ENCODE results near the gene DMRTA2. TPM values are rescaled to one million over a fixed set of nuclear protein-coding genes. Genes with fewer than 3 reads are reported as not detected.

Gene DMRTA2
- total RNA-seq, 4 donors from 2014 or later: 1.6 to 8.0 (median 4.4) TPM

DNA sequence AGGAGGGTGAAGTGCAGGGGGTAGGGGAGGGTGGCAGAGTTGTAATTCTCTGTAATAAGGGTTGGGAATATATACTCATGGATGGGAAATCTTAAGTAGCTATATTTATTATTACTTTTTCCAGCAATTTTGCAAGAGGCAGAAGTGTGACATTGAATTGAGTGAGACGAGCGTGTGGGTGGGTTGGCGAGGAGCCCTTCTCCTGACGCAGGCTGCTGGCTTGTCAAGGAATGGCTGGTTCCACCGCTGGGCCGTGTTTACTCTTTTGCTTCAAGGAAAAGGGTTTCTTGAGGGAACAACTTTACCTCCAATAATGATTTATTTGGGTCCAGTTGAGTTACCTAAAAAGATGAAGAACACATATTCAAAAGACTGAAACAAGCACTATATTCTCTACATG is 17.9 kb upstream of the DMRTA2 start:
- Histone ChIP-seq H3K9me3 (no peaks in the 10 kb centered on the region), H3K4me3 (no peak overlapping the region), H3K36me3 (peaks cover 0 to 53% (median 0%) of the 10 kb centered on the region in 3 donors), H3K27ac (no peak overlapping the region), H3K27me3 (no peaks in the 10 kb centered on the region), H3K4me1 (no peaks in the 10 kb centered on the region)
- intact Hi-C loops (cut with DNase I): no loop called here
- no peak for DNase-seq
- WGBS, 2 donors: 77 to 83% methylated on average over 6 of the region's 6 CpGs
- TF ChIP-seq POLR2A (IDR thresholded peaks at IDR 0.05): no peak
- TF ChIP-seq, protein P1, sequence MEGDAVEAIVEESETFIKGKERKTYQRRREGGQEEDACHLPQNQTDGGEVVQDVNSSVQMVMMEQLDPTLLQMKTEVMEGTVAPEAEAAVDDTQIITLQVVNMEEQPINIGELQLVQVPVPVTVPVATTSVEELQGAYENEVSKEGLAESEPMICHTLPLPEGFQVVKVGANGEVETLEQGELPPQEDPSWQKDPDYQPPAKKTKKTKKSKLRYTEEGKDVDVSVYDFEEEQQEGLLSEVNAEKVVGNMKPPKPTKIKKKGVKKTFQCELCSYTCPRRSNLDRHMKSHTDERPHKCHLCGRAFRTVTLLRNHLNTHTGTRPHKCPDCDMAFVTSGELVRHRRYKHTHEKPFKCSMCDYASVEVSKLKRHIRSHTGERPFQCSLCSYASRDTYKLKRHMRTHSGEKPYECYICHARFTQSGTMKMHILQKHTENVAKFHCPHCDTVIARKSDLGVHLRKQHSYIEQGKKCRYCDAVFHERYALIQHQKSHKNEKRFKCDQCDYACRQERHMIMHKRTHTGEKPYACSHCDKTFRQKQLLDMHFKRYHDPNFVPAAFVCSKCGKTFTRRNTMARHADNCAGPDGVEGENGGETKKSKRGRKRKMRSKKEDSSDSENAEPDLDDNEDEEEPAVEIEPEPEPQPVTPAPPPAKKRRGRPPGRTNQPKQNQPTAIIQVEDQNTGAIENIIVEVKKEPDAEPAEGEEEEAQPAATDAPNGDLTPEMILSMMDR (IDR thresholded peaks at IDR 0.05): no peak

DNA sequence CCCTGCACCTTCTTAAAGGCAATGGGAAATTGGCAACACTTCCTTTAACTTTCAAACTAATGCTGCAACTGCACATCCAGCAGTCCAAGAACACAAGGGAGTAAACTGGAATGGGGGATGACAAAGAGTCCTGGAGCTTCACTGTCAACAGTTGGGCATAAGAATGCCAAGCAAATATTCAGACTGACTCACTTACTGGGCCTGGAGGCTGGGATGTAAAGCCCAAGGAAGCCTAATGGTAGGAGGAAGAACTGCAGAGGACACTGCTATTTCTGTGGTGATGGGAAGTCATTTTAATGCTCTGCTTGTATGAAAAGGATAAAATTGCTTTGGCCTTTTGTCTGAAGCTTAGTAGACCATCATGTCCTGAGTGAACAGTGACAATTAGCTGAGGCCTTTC is 15.7 kb upstream of the DMRTA2 start:
- no peaks in the 10 kb centered on the region for H3K4me1 ChIP-seq

DNA sequence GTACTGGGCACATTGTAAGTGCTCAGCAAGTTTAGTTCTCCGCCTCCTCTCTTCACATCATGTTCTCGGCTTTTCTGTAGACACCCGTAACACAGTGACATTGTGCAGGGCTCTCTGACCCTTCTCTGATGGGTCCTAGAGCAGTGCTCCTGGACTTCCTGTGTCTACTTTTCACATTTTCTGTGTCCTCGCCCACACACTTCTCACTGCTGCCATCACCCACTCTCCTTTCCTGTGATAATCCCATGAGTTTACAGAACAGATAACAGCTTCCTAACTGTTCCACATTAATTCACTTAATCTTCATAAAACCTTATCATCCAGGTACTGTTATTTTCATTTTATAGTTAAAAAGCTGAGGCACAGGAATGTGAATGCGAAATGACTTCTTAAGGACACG is 13.2 kb upstream of the DMRTA2 start:
- no peak for DNase-seq
- Histone ChIP-seq H3K27me3 (peaks cover 0 to 13% (median under 1%) of the 10 kb centered on the region in 4 donors), H3K9me3 (no peaks in the 10 kb centered on the region), H3K4me1 (no peaks in the 10 kb centered on the region), H3K4me3 (no peak overlapping the region), H3K27ac (no peak overlapping the region), H3K36me3 (peaks cover 0 to 43% (median 0%) of the 10 kb centered on the region in 3 donors)
- WGBS, 2 donors: 95% methylated on average over 6 of the region's 6 CpGs
- intact Hi-C loops (cut with DNase I): no loop called here
- TF ChIP-seq POLR2A (IDR thresholded peaks at IDR 0.05): no peak
- TF ChIP-seq, protein P1 (IDR thresholded peaks at IDR 0.05): no peak

More for the DNA sequence above, 15.7 kb upstream of the DMRTA2 start:
- no peaks in the 10 kb centered on the region for H3K9me3 ChIP-seq
- H3K4me3 ChIP-seq: no peak overlapping the region
- TF ChIP-seq POLR2A (IDR thresholded peaks at IDR 0.05): no peak
- TF ChIP-seq, protein P1 (IDR thresholded peaks at IDR 0.05): peak in 1 of 6 experiments; percentile 21
- DNase-seq: no peak
- H3K36me3 ChIP-seq: peaks cover 0 to 53% (median 0%) of the 10 kb centered on the region in 3 donors
- no peaks in the 10 kb centered on the region for H3K27me3 ChIP-seq
- no peak overlapping the region for H3K27ac ChIP-seq
- intact Hi-C loops (cut with DNase I): no loop called here

GRCh38 chr1:50430010-50430405 is 6.8 kb upstream of the DMRTA2 start:
- no peaks in the 10 kb centered on the region for H3K36me3 ChIP-seq
- H3K27ac ChIP-seq: no peak overlapping the region
- H3K27me3 ChIP-seq: peaks cover 0 to 78% (median 40%) of the 10 kb centered on the region in 4 donors
- H3K4me3 ChIP-seq: peak overlapping the region in 2 of 4 donors; percentile 15 to 41
- no peaks in the 10 kb centered on the region for H3K9me3 ChIP-seq
- intact Hi-C loops (cut with DNase I): no loop called here
- H3K4me1 ChIP-seq: peaks cover 8 to 41% (median 17%) of the 10 kb centered on the region in 3 donors
- DNase-seq: no peak
- TF ChIP-seq, protein P1 (IDR thresholded peaks at IDR 0.05): no peak
- TF ChIP-seq POLR2A (IDR thresholded peaks at IDR 0.05): no peak
- 10 to 12% methylated on average over 5 of the region's 5 CpGs for WGBS, 2 donors

- intact Hi-C loops (cut with DNase I): no loop called here
- H3K27ac ChIP-seq: no peak overlapping the region
- WGBS, 2 donors: 47 to 67% methylated on average over 13 to 18 of the region's 35 CpGs
- DNase-seq: no peak
- H3K4me3 ChIP-seq: no peak overlapping the region
- no peaks in the 10 kb centered on the region for H3K36me3 ChIP-seq
- no peak for TF ChIP-seq POLR2A (IDR thresholded peaks at IDR 0.05)
- TF ChIP-seq, protein P1 (IDR thresholded peaks at IDR 0.05): no peak
- H3K4me1 ChIP-seq: peaks cover 11 to 60% (median 33%) of the 10 kb centered on the region in 3 donors
- peaks cover 0 to 97% (median 49%) of the 10 kb centered on the region in 4 donors for H3K27me3 ChIP-seq
- H3K9me3 ChIP-seq: no peaks in the 10 kb centered on the region
Observed at GRCh38 chr1:50427818-50428779, 4.9 kb upstream of the DMRTA2 start.
